ENCODE measurements around the gene ST3GAL3. TPM values are rescaled to one million over a fixed set of nuclear protein-coding genes. Genes with fewer than 3 reads are reported as not detected.

The ST3GAL3 gene
- total and polyA plus RNA-seq, 7 donors, result 22.2 to 53.2 (median 44.5) TPM

- ATAC-seq, result peak in 3 of 4 donors; percentile 21 to 36 (median 30)
- no peak for TF ChIP-seq CTCF (IDR thresholded peaks at IDR 0.05)
- Histone ChIP-seq H3K27ac (no peak overlapping the region), H3K9me3 (no peaks in the 10 kb centered on the region), H3K4me1 (peaks cover 25% of the 10 kb centered on the region), H3K36me3 (ENCODE audit: insufficient read depth in 1 of 2, low read depth in 1 of 2) (no peaks in the 10 kb centered on the region), H3K4me3 (peak overlapping the region; percentile 64), H3K27me3 (ENCODE audit: insufficient read depth in 3 of 3, low read length in 2 of 3) (peaks cover 0 to 4% (median 0%) of the 10 kb centered on the region in 3 donors)
- peak; percentile 30 to 66 for DNase-seq
- intact Hi-C loops (cut with DNase I), result loop anchor here (2.0 to 10.0 kb wide), 3 partner anchors 174 to 409 kb away; no protein-coding TSS in a partner anchor
- WGBS, 3 donors, result 15 to 30% (median 22%) methylated on average over 29 to 56 of the region's 56 CpGs
These were observed 229.3 kb downstream of the ST3GAL3 start for GRCh38 chr1:43936431-43937151.

DNA sequence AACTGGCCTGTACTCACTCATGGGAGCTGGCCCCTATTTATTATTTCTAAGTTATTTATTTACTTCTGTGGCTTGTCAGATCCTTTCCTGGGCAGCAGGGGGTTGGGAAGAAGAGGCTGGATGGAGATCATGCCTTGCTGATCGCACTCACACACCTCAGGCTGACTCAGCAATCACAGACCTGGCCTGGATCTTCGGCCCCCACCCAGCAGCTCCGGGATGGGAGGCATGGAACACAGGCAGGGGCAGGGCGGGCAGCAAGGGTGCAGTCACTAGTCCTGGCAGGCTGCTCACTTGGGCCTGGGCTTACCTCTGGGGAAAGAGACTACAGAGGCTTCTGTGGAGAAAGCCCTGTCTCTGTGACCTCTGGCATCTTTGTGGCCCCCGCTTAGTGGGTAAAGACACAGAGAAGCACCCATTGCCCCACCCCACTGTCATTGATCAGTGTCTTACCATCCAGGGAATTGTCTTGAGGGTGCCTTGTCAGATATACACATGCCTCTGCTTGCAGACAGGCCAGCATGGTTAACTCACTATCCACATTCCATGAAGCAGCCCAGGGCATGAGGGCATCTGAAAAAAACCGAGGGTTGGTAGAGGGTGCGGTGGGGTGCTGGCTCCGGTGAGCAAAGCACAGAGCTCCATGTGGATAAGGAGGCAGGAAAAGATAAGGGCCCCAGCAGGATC, 230.0 kb downstream of the ST3GAL3 start:
- no peak for ATAC-seq
- Histone ChIP-seq H3K9me3 (no peaks in the 10 kb centered on the region), H3K4me3 (no peak overlapping the region), H3K27ac (no peak overlapping the region), H3K36me3 (ENCODE audit: insufficient read depth in 1 of 2, low read depth in 1 of 2) (no peaks in the 10 kb centered on the region), H3K27me3 (ENCODE audit: insufficient read depth in 3 of 3, low read length in 2 of 3) (peaks cover 0 to 4% (median 0%) of the 10 kb centered on the region in 3 donors), H3K4me1 (peaks cover 25% of the 10 kb centered on the region)
- intact Hi-C loops (cut with DNase I), result loop anchor here (2.0 to 10.0 kb wide), 3 partner anchors 175 to 410 kb away; no protein-coding TSS in a partner anchor
- 91 to 94% (median 92%) methylated on average over 8 of the region's 8 CpGs for WGBS, 3 donors
- no peak for TF ChIP-seq CTCF (IDR thresholded peaks at IDR 0.05)
- no peak for DNase-seq

- DNase-seq, result no peak
- H3K4me1 ChIP-seq, result peaks cover 20% of the 10 kb centered on the region
- no peaks in the 10 kb centered on the region for H3K36me3 ChIP-seq (ENCODE audit: insufficient read depth in 1 of 2, low read depth in 1 of 2)
- no peak overlapping the region for H3K27ac ChIP-seq
- no peak overlapping the region for H3K4me3 ChIP-seq
- H3K27me3 ChIP-seq (ENCODE audit: insufficient read depth in 3 of 3, low read length in 2 of 3), result peaks cover 0 to 4% (median 0%) of the 10 kb centered on the region in 3 donors
- no peak for ATAC-seq
- intact Hi-C loops (cut with DNase I), result loop anchor here in 1 of 2 donors (5.0 to 10.0 kb wide), 2 partner anchors 274 to 411 kb away; no protein-coding TSS in a partner anchor
- no peak for TF ChIP-seq CTCF (IDR thresholded peaks at IDR 0.05)
- WGBS, 3 donors, result 35 to 56% (median 43%) methylated on average over 10 of the region's 10 CpGs
- H3K9me3 ChIP-seq, result no peaks in the 10 kb centered on the region
These were observed 231.0 kb downstream of the ST3GAL3 start for GRCh38 chr1:43938383-43938782.

DNA sequence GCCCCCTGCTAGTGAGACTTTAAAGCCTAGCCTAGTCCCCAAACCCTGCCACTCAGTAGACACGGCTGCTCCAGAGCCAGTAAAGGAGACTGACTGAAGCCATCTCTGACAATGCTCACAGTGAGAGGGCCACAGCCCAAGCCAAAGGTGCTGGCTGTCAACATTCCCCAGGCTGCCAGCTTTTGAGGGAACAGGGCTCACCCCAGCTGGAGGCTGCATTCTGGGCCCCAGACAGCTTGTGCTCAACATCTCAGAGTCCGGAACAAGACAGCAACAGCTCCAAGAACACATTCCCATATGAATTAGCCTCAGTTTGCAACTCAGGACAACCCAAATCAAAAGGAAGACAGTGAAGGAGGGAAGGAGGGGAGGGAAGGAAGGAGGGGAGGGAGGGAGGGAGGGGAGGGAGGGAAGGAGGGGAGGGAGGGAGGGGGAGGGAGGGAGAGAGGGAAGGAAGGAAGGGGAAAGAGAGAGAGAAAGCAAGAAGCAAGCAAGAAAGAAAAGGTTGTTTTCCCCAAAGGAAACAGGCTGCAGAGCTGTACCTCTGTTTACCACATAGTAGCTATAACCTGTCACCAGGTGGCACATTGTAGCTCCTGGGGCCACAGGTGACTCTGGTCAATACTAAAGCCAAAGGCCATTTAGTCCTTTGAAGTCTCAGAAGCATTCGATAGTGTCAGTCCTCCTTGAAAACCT, 231.7 kb downstream of the ST3GAL3 start:
- H3K27me3 ChIP-seq (ENCODE audit: insufficient read depth in 3 of 3, low read length in 2 of 3), result no peaks in the 10 kb centered on the region
- no peak overlapping the region for H3K4me3 ChIP-seq
- ATAC-seq (peak in 2 of 4 donors; percentile 65 to 68), DNase-seq (peak in 1 of 2 donors; percentile 79)
- 37 to 56% (median 44%) methylated on average over 3 of the region's 3 CpGs for WGBS, 3 donors
- no peaks in the 10 kb centered on the region for H3K9me3 ChIP-seq
- intact Hi-C loops (cut with DNase I), result loop anchor here in 1 of 2 donors (5.0 to 10.0 kb wide), 2 partner anchors 274 to 412 kb away; no protein-coding TSS in a partner anchor
- H3K36me3 ChIP-seq (ENCODE audit: insufficient read depth in 1 of 2, low read depth in 1 of 2), result no peaks in the 10 kb centered on the region
- no peak overlapping the region for H3K27ac ChIP-seq
- peaks cover 14% of the 10 kb centered on the region for H3K4me1 ChIP-seq
- no peak for TF ChIP-seq CTCF (IDR thresholded peaks at IDR 0.05)

Measured in psoas muscle (tissue), 8 donors.